ENCODE data around the gene TVP23A.
A peak's percentile ranks its signal among the peaks of the same experiment; 100 is the strongest.
"Not testable (repeated sequence)": the region's sequence is repeated elsewhere in the genome, so short reads cannot be mapped to it uniquely, and the experiment has no call there.

Gene TVP23A

DNA sequence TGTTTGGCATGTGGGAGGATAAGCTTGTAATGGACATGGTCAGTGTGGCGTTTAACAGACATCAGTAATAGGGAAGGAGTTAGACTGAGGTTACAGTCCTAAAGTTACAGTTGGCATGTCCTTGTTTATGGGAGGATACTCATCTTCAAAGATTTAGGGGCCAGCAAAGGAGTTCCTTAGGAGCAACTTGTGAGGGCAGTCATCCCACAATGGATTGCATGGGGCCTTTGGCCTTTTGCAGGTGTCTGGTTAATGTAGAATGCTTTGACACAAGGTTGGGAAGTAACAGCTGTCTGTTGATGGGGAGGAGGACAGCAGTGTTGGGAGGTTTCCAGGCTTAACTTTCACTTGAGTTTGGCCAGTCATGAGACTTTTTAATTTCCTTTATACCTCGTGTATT lies 72.8 kb downstream of the TVP23A start:
- DNase-seq (ENCODE audit: low read depth, low spot score): no peak

DNA sequence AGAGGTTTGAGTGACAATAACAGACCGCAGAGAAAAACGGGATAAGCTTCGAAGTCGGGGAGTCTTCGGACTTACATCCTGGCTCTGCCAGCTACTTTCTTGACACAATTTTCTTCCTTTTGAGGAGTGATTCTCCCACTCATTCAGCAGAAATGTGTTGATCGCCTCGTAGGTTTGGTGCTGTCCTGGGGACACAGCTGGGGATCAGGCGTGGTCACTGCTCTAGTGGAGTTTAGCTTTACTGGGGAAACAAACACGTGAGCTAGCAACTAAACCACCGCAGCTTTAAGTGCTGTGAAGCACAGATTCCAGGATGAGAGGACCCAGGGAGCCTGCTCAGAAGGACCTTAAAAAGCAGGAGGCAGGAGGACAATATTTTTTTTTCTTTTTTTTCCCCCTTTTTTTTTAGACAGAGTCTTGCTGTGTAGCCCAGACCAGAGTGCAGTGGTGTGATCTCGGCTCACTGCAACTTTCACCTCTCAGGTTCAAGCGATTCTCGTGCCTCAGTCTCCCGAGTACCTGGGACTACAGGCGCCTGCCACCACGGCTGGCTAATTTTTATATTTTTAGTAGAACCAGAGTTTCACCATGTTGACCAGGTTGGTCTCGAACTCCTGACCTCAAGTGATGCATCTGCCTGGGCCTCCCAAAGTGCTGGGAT lies 74.1 kb downstream of the TVP23A start:
- no peak for DNase-seq (ENCODE audit: low read depth, low spot score)

DNA sequence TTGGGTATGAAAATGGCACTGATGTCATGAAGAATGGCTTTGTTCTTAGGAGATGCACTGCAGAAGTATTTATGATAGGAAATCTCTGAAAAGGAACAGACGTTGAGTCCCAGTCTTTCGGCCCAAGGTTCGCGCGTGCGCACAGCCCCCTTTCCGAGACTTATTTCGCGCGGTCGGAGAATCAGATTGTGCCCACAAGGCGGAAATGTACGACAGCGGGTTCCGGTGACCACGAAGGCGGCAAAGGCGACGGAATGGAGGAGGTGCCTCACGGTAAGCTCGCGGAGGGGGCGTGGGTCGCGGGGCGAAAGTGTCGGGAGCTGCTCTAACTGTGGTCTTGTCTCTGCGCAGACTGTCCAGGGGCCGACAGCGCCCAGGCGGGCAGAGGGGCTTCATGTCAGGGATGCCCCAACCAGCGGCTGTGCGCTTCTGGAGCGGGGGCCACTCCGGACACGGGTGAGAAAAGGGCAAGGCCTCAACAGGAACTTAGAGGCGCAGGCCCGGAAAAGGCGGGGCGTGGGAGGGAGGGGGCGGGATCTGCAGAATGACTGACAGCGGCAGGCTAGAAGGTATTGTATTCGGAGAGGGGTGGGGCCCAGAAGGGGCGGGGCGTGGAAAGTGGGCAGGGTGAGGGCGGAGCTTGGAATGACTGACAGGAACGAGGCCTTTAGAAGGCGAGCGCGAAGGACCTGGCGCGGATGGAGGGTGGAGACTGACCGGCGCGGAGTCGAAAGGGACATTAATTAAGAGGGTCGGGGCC lies 74.8 kb downstream of the TVP23A start, which contains the start of gene NUBP1:
Gene NUBP1, plus strand, starts transcription at position 233 of the 760 bp plus-strand sequence. Its CDS starts 22 bp downstream, at position 255.
- DNase-seq (ENCODE audit: low read depth, low spot score): peak; percentile 99

DNA sequence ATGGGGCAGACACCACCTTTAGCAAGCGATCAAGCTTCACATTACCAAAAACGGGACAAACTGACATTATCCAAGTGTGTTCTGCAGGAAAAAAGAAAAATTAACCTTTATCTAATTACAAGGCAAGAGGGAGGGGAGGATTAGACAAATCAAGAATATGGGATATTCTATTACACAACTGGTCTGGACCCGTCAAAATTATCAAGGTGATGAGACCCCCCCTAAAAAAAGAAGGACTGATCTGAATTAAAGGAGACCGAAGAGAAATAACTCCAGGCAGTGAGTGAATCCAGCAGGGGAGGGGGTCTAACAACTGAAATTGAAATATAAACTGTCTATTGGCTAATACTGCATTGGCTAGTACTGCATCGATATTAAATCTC lies 75.4 kb downstream of the TVP23A start:
- DNase-seq (ENCODE audit: low read depth, low spot score): no peak

DNA sequence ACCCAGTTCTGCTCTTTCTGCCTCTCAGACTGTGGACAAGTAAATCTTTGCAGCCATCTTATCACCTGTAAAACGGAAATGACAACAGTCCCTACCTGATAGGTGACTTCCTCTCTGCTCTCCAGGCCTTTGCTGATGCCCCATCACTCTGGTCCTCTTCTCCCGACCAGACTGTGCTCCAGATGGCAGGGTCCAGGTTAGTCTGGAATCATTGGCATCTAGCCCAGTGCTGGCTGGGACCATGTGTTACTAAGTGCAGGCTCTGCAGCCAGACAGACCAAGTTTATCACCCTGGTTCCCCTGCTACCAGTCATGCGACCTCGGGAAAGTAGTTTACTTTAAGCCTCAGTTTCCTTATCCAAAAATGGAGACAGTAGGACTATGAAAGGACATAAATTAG lies 76.8 kb downstream of the TVP23A start:
- no peak for DNase-seq (ENCODE audit: low read depth, low spot score)

DNA sequence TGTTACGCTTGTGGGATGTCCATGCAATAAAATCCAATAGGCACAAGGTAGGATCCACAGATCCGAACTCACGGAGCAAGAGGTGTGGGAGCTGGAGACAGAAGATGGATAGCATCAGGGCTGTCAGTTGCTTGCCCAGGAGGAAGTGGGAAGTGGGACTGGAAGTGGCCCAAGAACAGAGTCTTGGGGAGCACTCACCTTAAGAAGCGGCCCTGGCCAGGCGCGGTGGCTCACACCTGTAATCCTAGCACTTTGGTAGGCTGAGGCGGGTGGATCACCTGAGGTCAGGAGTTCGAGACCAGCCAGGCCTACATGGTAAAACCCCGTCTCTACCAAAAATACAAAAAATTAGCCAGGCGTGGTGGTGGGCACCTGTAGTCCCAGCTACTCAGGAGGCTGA lies 77.3 kb downstream of the TVP23A start:
- DNase-seq (ENCODE audit: low read depth, low spot score): not testable (repeated sequence)

DNA sequence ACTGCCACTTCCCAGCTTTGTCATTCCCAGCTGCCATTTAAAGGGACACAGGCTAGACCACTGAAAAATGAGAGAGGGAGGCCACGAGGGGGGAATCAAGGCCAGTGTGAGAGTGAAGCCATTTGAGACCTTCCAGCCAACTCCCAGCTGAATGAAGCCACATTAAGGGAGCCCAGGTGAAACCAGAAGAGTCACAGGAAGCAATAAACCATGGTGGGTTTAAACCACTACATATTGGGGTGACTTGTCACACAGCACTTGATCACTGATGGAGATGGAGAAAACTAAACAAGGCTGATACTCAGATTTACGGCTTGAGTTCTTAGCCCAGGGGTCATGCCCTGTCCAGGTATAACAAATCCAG lies 77.8 kb downstream of the TVP23A start:
- DNase-seq (ENCODE audit: low read depth, low spot score): no peak

DNA sequence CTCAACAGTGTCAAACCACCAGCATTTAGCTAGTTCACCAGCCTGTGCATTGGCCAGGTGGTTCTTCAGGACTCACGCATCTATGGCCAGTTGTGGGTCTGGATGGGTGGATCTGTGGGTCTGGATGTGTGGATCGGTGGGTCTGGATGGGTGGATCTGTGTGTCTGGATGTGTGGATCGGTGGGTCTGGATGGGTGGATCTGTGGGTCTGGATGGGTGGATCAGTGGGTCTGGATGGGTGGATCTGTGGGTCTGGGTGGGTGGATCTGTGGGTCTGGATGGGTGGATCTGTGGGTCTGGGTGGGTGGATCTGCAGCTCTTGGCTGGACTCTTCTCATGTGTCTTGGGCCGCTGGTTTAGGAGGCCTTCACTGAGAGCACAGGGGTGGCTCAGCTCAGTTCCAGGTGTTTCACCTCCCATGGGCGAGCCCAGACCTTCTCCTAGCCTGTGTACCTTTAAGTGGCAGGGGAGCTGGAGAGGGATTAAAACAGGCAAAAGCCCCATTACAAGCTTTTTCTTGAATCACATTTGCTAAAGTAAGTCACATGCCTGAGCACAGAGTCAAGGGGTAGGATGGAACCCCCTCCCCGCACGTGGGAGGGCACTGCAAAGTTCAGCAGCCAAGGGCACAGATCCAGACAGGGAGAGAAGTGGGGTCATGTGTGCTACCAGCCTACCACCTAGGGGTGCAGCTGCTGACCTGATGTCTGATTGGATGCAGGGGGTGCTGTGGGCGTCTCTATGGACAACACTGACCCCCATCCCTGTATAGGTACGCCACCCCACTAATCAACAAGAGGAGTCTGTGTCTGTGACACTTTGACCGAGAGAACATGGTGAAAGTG lies 78.4 kb downstream of the TVP23A start:
- DNase-seq (ENCODE audit: low read depth, low spot score): no peak

DNA sequence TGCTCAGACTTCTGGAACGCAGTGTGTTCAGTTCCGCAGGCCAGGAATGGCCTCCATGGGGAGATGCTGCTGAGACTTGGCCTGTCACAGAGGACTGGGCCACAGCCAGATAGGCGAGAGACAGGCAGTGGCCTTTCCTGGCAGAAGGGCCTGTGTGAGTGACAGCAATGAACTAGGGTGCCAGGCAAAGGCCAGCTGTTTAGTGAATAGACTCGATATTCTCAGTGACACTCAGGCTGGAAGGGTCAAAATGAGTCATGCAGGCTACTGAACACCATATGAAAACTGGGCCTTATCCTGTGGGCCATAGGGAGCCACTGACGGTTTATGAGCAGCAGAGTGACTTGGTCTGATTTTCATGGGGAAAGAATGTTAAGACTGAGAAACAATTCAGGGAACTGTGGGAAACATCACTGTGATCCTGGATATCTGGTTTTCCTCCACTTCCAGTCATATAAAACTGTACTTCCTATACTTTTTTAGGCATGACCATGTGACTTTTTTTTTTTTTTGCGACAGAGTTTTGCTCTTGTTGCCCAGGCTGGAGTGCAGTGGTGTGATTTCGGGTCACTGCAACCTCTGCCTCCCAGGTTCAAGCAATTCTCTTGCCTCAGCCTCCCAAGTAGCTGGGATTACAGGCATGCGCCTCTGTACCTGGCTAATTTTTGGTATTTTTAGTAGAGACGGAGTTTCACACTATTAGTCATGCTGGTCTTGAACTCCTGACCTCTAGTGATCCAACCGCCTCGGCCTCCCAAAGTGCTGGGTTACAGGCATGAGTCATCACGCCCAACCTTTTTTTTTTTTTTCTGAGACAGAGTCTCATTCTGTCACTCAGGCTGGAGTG lies 80.1 kb downstream of the TVP23A start:
- peak; percentile 5 for DNase-seq (ENCODE audit: low read depth, low spot score)

DNA sequence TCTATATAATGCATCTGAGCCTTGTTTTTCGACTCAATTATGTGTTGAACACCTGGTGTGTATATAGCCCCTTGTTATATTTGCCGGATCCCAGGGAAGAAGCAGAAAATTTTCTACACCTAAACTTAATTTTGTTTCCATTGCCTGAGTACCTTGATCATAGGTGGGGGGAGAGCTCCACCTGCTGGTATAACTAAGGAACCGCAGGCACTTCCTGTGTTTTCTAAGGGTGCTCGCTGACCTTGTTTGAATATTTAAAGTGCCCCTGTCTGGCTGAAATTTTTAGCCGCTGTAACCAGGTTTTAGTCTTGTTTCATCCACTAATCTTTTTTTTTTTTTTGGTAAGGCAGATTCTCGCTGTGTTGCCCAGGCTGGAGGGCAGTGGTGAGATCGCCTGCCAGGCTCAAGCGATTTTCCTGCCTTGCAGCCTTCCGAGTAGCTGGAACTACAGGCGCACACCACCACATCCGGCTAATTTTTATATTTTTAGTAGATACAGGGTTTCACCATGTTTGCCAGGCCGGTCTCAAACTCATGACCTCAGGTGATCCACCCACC lies 81.4 kb downstream of the TVP23A start:
- peak; percentile 63 for DNase-seq (ENCODE audit: low read depth, low spot score)

DNA sequence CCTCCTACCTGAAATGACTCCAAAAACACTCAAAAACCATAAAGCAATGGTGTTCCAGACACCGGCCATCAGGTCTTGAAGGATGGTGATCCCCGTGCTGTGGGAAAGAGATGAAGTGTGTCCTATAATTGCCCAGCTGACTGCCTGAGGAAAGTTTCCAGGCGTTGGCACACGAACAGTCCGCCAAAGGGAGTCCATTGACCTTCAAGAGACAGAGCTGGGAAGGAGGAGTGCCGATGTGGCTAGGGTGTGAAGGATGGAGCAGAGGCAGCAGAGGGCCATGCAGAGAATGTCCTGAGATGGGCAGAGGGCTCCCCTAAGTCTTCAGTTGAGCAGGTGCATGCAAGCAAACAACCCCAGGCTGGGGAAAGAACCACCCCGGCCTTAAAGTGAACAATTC lies 86.8 kb downstream of the TVP23A start:
- DNase-seq (ENCODE audit: low read depth, low spot score): no peak

DNA sequence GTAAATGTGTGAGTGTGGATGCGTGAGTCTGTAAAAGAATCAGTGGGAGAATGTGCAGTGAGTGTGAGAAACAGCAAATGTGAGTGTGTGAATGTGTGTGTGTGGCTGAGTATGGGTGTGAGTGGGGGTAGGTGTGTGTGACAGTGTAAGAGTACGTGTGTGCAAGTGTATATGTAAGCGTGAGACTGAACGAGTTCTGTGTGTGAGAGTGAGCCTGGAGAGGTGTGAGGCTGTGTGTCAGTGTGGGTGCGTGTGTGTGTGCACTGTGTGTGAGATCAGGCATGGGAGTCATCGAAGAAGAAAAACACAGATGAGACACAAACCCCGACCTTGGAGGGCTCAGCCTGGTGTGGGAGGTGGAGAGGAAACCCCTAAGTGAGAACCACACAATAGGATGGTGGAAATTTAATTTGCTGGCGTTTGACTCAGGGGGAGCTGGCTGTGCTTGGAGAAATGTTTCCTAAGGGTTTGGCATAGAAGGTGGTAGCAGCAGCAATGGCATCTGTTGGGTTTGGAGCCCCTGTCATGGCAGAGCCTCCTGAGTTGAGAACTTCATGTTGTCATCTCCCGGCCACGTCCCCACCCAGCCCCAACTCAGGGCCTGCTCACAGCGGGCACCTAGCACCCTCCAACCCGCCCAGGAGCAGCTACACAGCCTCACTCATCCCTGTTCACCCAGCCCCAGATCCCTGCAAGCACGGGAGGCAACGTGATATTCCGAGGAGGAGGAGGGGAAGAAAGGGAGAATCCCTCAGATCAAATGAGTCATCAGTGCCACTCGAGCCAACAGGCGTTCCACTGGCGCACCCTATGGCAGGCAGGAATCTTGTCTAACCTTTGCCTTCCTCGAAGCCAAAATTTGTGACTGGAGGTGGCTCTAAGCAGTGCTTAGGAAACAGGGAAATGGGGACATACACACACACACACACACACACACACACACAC lies 89.2 kb downstream of the TVP23A start:
- DNase-seq (ENCODE audit: low read depth, low spot score): no peak

DNA sequence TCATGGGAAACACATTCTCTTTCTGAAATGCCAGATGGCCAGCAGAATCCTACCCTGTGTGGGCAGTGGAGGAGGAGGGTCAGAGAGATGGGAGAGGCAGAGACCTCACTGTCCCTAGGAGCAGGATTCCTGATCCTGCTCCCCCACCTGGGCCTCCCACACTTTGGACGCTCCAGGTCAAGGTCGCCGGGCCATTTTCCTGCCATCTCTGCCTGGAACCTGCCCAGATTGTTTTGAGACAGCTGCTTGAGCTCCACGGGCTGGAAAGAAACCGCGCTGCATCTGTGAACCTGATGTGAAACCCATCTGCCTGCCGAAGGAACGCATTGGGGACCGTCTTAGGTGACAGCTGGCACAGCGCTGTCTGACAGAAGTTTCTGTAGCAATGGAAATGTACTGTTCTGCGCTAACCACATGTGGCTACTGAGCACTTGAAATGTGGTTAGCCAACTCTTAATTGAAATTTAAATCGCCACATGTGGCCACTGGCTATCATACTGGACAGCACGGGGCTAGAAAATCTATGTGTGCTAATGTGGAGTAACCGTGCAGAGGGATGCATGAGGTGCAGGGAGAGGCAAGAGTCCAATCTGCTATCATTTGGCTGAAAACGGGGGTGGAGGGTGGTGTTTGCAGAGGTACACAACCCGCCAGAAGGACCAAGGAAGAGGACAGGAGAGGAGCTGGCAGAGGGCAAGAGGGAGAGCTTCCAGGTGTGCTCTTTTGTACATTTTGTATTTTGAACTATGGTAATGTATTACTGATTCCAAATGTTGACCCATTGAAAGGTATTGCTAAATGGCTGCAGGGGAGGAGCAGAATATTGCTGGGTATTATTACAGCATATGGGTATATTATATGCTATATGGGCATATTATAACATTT lies 90.3 kb downstream of the TVP23A start:
- DNase-seq (ENCODE audit: low read depth, low spot score): no peak
